ENCODE data around the gene AGAP5.
"Not testable (repeated sequence)": the region's sequence is repeated elsewhere in the genome, so short reads cannot be mapped to it uniquely, and the experiment has no call there.

Gene AGAP5

GRCh38 chr10:73713912-73714311 is 16.0 kb upstream of the AGAP5 start:
- DNase-seq = not testable (repeated sequence)

GRCh38 chr10:73711683-73712082 is 13.8 kb upstream of the AGAP5 start:
- not testable (repeated sequence) for DNase-seq

DNA sequence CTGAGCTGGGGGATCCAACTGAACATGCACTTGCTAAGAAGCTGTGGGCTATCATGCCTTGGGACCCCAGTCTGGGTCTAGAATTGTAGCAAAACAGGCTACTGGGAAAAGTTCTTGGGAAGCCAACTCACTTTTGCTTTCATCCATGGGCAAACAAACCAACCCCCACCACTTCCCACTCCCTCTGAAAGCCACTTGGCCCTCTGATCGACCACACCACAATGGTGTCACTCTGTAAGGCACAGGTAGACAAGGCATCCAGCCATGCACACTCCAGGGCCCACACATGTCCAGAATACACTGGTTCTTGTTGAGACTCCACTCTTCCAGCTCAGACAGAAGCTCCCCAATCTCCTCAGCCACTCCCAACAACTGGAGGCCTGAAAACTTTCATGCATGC is 10.2 kb upstream of the AGAP5 start:
- not testable (repeated sequence) for DNase-seq

DNA sequence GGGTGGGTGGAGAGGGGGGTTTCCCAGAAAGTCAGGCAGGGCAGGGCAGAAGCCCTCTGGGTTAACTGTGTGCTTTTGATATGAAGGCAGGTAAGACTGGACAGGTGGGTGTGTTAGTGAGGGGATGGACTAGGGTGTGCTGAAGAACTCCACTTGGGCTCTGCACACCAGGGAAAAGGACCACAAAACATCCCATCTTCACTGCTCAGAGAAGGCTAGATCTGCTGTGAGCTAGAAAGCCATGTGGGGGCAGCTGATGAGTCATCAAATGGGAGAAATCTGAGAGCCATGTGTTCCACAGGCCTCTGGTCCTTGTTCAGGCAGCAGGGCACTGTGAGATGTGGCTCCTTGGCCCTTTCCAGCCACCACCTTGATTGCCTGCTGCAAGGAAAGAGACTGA is 9.7 kb upstream of the AGAP5 start:
- not testable (repeated sequence) for DNase-seq

- DNase-seq = not testable (repeated sequence)
Observed at GRCh38 chr10:73706488-73706887, 8.6 kb upstream of the AGAP5 start.

DNA sequence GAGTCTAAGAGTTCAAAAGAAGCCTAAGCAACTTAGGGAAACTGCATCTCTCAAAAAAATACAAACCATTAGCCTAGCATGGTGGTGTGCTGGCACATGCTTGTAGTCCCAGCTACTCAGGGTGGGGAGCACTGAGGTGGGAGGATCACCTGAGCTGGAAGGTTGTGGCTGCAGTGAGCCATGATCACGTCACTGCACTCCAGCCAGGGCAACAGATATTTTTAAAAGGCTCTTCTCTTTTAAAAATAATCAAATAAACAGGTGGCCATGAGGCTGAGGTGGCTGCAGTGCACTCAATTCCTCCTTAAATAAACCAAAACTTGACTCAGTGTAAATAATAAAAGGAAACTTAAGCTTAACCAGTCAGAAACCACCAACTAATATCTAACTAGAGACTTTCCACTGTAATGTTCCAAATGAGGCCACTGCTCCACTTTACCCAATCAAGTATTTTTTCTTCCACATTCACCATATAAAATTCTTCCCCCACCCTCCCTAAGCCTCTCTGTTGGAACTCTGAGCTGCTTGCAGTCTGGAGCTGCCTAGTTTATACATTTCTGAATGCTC is 7.7 kb upstream of the AGAP5 start:
- not testable (repeated sequence) for DNase-seq

DNA sequence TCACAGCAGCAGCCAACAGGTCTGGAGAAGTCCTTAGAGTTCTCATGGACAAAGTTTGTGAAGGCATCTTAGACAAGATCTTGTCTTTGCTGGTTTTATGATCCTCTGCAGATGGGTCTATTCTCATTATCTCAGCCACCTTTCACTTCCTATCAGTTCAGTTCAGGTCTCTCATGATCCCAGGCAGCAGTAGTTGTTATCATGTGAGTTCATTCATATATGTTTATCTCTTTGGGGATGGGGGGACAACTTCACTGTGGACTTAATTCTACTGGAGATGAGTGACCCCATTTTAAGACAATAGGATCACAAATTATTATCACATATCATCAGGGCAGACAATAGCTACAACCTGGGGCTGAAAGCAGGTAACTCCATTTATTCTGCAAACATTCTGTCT is 6.0 kb upstream of the AGAP5 start:
- DNase-seq = not testable (repeated sequence)

DNA sequence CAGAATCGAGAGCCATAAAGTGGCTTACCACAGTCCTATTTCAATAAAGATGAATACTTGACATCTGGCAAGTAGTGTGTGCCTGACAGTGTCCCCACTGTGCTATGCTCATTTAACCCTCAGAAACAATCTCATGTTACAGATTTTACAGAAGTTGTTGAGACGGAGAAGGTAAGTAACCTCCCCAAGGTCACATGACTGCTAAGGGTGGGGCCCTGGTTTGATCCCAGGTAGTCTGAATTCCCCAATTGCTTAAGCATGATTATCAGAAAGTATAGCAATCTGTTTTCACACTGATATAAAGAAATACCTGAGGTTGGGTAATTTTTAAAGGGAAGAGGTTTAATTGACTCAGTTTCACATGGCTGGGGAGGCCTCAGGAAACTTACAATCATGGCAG is 910 bp upstream of the AGAP5 start:
- not testable (repeated sequence) for DNase-seq

DNA sequence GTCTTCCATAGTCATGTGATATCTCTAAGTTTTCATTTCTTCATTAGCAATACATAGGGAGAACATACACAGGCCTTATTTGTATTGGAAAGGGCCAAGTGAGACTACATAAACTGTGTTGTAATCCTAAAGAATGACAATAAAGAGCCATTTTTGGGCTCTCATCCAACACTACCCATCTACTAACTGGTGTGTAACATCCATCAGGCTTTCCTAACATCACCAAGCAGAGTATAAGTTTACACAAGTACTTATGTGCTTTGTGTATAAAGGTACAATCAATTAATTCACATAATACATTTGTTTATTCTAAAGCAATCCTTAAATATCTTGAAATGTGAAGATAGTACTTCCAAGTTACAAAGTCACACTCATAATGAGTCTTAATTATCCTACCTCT is 2.6 kb downstream of the AGAP5 start:
- DNase-seq = not testable (repeated sequence)

DNA sequence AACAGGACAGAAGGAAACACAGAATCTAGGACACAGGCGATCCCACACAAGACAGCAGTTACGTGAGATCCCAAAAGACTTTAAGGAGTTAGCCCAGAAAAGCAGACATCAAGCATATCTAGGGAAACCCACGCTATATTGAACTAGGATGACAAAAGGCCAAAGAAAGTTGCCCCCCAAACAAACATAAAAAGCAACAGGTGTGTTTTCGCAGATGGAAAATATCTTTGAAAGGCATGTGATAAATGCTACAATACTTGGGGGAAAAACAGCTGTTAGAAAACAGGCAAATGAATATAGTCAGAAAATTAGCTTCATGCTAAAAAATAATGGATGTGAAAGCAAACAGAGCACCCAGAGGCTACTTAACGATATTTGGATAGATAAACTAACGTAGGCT is 7.2 kb downstream of the AGAP5 start:
- DNase-seq = not testable (repeated sequence)

GRCh38 chr10:73689596-73689995 is 8.3 kb downstream of the AGAP5 start:
- DNase-seq = not testable (repeated sequence)

GRCh38 chr10:73687641-73688040 is 10.3 kb downstream of the AGAP5 start:
- DNase-seq = not testable (repeated sequence)

- DNase-seq = not testable (repeated sequence)
Observed at GRCh38 chr10:73674546-73674945, 23.4 kb downstream of the AGAP5 start.

DNA sequence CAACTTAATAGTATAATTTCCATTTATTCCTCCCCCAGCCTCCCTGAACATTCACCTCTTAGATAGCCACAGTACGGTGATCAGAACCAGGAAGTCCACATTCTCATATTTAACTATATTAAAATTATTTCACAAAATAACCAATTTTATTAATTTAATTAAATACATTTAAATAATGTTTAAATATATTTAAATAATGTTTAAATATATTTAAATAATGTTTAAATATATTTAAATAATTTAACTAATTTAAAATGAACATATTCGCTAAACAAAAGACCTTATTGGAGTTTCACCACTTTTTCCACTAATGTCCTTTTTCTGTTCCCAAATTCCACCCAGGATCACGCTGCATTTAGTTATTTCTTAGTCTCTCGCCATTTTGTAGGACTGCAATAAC is 29.5 kb downstream of the AGAP5 start:
- not testable (repeated sequence) for DNase-seq

- DNase-seq = not testable (repeated sequence)
Observed at GRCh38 chr10:73666153-73666809, 31.6 kb downstream of the AGAP5 start.

- not testable (repeated sequence) for DNase-seq
Observed at GRCh38 chr10:73665581-73665980, 32.3 kb downstream of the AGAP5 start.

DNA sequence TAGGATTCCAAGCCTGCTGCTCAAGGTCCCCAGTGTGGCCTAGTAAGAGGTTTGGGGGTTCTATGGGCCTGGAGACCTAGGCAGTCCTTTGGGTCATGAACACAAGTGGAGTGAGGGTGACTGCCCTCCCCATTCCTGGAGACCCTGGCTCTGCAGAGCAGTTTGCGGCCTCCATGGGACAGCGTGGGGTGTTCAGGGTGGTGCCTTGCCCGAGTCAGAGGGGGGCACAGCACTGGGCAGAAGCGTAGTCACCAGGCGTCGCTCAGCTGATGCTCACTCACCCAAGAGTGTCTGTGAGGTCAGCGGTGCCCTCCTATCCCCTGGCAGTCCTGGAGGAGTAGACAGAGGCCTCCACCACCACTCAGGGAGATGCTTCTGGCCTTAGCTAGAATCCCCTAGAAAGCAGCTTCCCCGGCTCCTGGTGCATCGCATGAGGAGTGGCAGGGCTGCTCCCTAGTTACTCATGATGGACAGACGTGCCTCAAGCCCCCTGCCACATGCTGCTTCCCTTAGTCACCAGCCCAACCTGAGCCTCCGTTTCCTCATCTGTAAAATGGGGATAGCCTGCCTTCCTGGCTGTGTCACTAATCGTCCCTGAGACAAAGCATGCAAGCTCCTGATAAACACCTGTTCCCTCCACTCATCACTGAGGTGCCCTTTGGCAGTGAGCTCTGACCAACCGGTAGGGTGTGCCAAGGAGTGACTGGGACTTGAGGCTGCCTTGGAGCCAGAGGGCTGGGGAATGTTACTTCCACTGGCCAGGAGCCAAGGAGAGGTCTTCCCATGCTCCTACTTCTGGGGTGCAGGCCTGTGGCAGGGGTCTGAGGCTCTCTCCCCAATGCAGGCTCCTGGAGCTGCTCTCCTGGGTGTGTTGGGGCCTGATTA is 33.5 kb downstream of the AGAP5 start:
- DNase-seq = not testable (repeated sequence)

DNA sequence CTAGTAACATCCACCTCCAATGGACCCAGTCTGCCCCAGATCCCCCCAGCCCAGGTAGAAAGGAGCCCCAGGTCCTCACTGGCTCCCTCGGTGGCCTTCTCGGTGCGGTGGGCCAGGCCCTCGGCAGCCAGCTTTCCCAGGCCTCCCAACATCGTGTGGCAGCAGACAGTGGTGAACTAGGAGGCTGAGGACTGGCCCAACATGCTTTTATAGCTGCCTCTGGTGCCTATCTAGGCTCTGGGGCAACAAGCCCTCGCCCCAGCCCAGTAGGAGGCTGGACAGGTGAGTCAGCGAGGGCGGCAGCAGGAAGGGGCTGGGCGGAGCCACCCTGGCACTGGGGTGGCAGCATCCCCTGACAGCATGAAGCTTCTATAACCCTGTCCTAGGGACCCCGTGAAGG is 34.3 kb downstream of the AGAP5 start:
- DNase-seq = not testable (repeated sequence)

- not testable (repeated sequence) for DNase-seq
Observed at GRCh38 chr10:73662705-73663104, 35.2 kb downstream of the AGAP5 start.

DNA sequence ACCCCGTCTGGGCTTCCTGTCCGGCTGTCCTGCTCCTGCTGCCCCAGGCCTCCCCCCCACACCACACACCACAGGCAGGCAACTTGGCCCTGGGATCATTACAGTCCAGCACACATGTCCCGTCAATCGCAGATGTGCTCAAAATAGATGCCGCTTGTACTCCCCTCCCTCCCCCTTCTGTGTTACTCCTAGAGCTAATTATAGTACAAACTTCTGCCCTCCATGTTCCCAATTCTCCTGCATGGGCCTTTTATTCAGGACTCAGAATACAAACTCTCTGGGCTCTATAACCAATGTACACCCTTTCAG is 42.0 kb downstream of the AGAP5 start, which contains the start of gene SYNPO2L:
SYNPO2L (minus strand) TSS at position 40 of the 309 bp plus-strand sequence. CDS start 107 bp downstream, outside the sequence.
- no peak for DNase-seq

- DNase-seq = no peak
Observed at GRCh38 chr10:73655257-73655989, 42.5 kb downstream of the AGAP5 start.

DNA sequence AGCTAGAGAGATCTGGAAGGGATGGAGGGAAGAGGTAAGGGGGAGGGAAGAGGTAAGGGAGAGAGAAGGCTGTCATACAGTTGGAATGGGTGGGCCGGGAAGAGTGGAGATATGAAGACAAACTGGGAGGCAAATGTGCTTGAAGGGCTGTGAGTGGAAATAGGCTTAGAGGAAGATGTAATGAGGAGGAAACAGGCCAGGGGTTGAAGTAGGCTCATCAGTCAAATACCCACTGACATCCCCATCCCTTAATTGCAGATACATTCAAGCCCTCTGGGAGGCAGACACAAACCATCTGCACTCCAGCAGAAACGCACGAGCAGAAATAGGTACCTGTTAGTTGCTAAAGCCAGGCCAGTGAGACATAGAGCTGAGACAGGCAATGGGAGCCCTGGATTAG is 44.2 kb downstream of the AGAP5 start:
- no peak for DNase-seq

- no peak for DNase-seq
Observed at GRCh38 chr10:73653195-73653594, 44.7 kb downstream of the AGAP5 start.
